Mucosa of rectum (tissue), 2 donors: ENCODE data around the gene RBM18.

Experiments used
- H3K27ac ChIP-seq, 2 donors: one replicate each; pipeline ENCODE4 v1.7.0; 2013; ENCODE audit warnings: inconsistent platforms in 2 of 2, low read depth in 2 of 2, low read length in 2 of 2
- H3K27me3 ChIP-seq, 2 donors: one replicate each; pipeline ENCODE4 v1.7.0; 2013; ENCODE audit warnings: low read length in 2 of 2; ENCODE audit not compliant: control insufficient read depth in 2 of 2, insufficient read depth in 2 of 2
- H3K36me3 ChIP-seq, 2 donors: one replicate each; pipeline ENCODE4 v1.7.0; 2013; ENCODE audit warnings: low read length in 2 of 2; ENCODE audit not compliant: control insufficient read depth in 2 of 2, insufficient read depth in 2 of 2
- H3K4me1 ChIP-seq, 2 donors: one replicate each; pipeline ENCODE4 v1.7.0; 2013; ENCODE audit warnings: low read length in 2 of 2, mild to moderate bottlenecking in 1 of 2; ENCODE audit not compliant: control insufficient read depth in 2 of 2, insufficient read depth in 2 of 2
- H3K4me3 ChIP-seq, 2 donors: one replicate each; pipeline ENCODE4 v1.7.0; 2013; ENCODE audit warnings: low read length in 2 of 2
- H3K9ac ChIP-seq, 2 donors: one replicate each; pipeline ENCODE4 v1.7.0; 2013; ENCODE audit warnings: low read length in 2 of 2, low read depth in 1 of 2, mild to moderate bottlenecking in 1 of 2
- H3K9me3 ChIP-seq, 2 donors: one replicate each; pipeline ENCODE4 v1.7.0; 2013; ENCODE audit warnings: low read length in 2 of 2; ENCODE audit not compliant: control insufficient read depth in 2 of 2
- donor health status: healthy.
- donor health status: Normal muscosa, but diverticular disease.

Gene RBM18

GRCh38 chr9:122239722-122240121 lies 24.9 kb downstream of the RBM18 start:
- H3K9me3 ChIP-seq: no peaks in the 10 kb centered on the region
- no peaks in the 10 kb centered on the region for H3K27me3 ChIP-seq
- H3K4me3 ChIP-seq: no peak overlapping the region
- H3K36me3 ChIP-seq: peaks cover 36 to 39% of the 10 kb centered on the region in 2 donors
- no peaks in the 10 kb centered on the region for H3K4me1 ChIP-seq
- H3K9ac ChIP-seq: no peak overlapping the region
- H3K27ac ChIP-seq: no peak overlapping the region

GRCh38 chr9:122236681-122237080 lies 28.0 kb downstream of the RBM18 start:
- no peak overlapping the region for H3K4me3 ChIP-seq
- H3K4me1 ChIP-seq: no peaks in the 10 kb centered on the region
- peaks cover 0 to 4% of the 10 kb centered on the region in 2 donors for H3K27me3 ChIP-seq
- H3K36me3 ChIP-seq: peaks cover 13 to 15% of the 10 kb centered on the region in 2 donors
- no peak overlapping the region for H3K27ac ChIP-seq
- no peak overlapping the region for H3K9ac ChIP-seq
- H3K9me3 ChIP-seq: no peaks in the 10 kb centered on the region

- H3K27me3 ChIP-seq: peaks cover 23 to 29% of the 10 kb centered on the region in 2 donors
- no peaks in the 10 kb centered on the region for H3K4me1 ChIP-seq
- H3K9ac ChIP-seq: no peak overlapping the region
These were observed 30.5 kb downstream of the RBM18 start for GRCh38 chr9:122234022-122234748.

GRCh38 chr9:122232796-122233306 lies 31.8 kb downstream of the RBM18 start:
- Histone ChIP-seq H3K27ac (no peak overlapping the region), H3K36me3 (no peaks in the 10 kb centered on the region), H3K9ac (no peak overlapping the region), H3K27me3 (peaks cover 26 to 39% of the 10 kb centered on the region in 2 donors), H3K4me3 (no peak overlapping the region), H3K4me1 (peaks cover 0 to 2% of the 10 kb centered on the region in 2 donors), H3K9me3 (no peaks in the 10 kb centered on the region)

More at GRCh38 chr9:122234022-122234748, 30.5 kb downstream of the RBM18 start:
- no peaks in the 10 kb centered on the region for H3K36me3 ChIP-seq
- no peak overlapping the region for H3K27ac ChIP-seq
- H3K4me3 ChIP-seq: no peak overlapping the region
- H3K9me3 ChIP-seq: no peaks in the 10 kb centered on the region

- H3K9me3 ChIP-seq: no peaks in the 10 kb centered on the region
- H3K4me1 ChIP-seq: peaks cover 0 to 2% of the 10 kb centered on the region in 2 donors
- H3K4me3 ChIP-seq: no peak overlapping the region
- no peaks in the 10 kb centered on the region for H3K36me3 ChIP-seq
- H3K27ac ChIP-seq: no peak overlapping the region
- peaks cover 54 to 67% of the 10 kb centered on the region in 2 donors for H3K27me3 ChIP-seq
- H3K9ac ChIP-seq: no peak overlapping the region
These were observed 35.2 kb downstream of the RBM18 start for GRCh38 chr9:122229485-122229837.

- Histone ChIP-seq H3K4me3 (peak within 1 kb of the TSS; percentile 31 to 43), H3K9me3 (no peaks in the 10 kb centered on the region), H3K27ac (no peak within 1 kb of the TSS), H3K27me3 (peaks cover 59 to 71% of the 10 kb centered on the region in 2 donors), H3K36me3 (no peaks in the 10 kb centered on the region), H3K9ac (no peak within 1 kb of the TSS), H3K4me1 (peaks cover 0 to 2% of the 10 kb centered on the region in 2 donors)
These were observed 35.8 kb downstream of the RBM18 start, which contains the start of gene LHX6 for GRCh38 chr9:122228568-122229484. Gene LHX6, minus strand, starts transcription at chr9:122228957. Its CDS starts 217 bp downstream, at chr9:122228740.

GRCh38 chr9:122228191-122228567 lies 36.5 kb downstream of the RBM18 start:
- H3K27me3 ChIP-seq: peaks cover 65 to 71% of the 10 kb centered on the region in 2 donors
- H3K4me1 ChIP-seq: peaks cover 0 to 2% of the 10 kb centered on the region in 2 donors
- no peaks in the 10 kb centered on the region for H3K36me3 ChIP-seq
- peak overlapping the region; percentile 31 to 43 for H3K4me3 ChIP-seq
- H3K27ac ChIP-seq: no peak overlapping the region
- no peaks in the 10 kb centered on the region for H3K9me3 ChIP-seq
- H3K9ac ChIP-seq: no peak overlapping the region

- no peak overlapping the region for H3K27ac ChIP-seq
- H3K9ac ChIP-seq: no peak overlapping the region
- peaks cover 67 to 71% of the 10 kb centered on the region in 2 donors for H3K27me3 ChIP-seq
- H3K4me1 ChIP-seq: peaks cover 0 to 2% of the 10 kb centered on the region in 2 donors
- H3K36me3 ChIP-seq: no peaks in the 10 kb centered on the region
- no peaks in the 10 kb centered on the region for H3K9me3 ChIP-seq
- H3K4me3 ChIP-seq: no peak overlapping the region
These were observed 37.1 kb downstream of the RBM18 start for GRCh38 chr9:122227575-122227900.

GRCh38 chr9:122226758-122227574 lies 37.7 kb downstream of the RBM18 start:
- H3K27me3 ChIP-seq: peaks cover 72 to 76% of the 10 kb centered on the region in 2 donors

More at GRCh38 chr9:122226758-122227574, 37.7 kb downstream of the RBM18 start:
- Histone ChIP-seq H3K9ac (no peak overlapping the region), H3K36me3 (no peaks in the 10 kb centered on the region), H3K9me3 (no peaks in the 10 kb centered on the region), H3K4me1 (peaks cover 0 to 2% of the 10 kb centered on the region in 2 donors), H3K27ac (no peak overlapping the region), H3K4me3 (no peak overlapping the region)
